CD14-positive monocyte (primary cell): Measurements from ENCODE around the gene CDK4. TPM values are rescaled to one million over a fixed set of nuclear protein-coding genes. Genes with fewer than 3 reads are reported as not detected.

Source experiments
- DNase-seq, 3 donors: peaks; one replicate each; pipeline ENCODE4 v3.0.0-alpha.2; 2011 to 2022
- H2AFZ ChIP-seq: 2 replicates; pipeline ENCODE4 v1.6.0; 2012; ENCODE audit warnings: mild to moderate bottlenecking, low read depth, low read length, inconsistent platforms; ENCODE audit not compliant: insufficient read depth, poor library complexity, severe bottlenecking
- H3K27ac ChIP-seq, 2 donors: 1 replicate in 1 of 2; 2 replicates in 1 of 2; pipeline ENCODE4 v1.5.1; 2012 to 2013; ENCODE audit warnings: low read length in 2 of 2, control low read depth in 1 of 2, inconsistent platforms in 1 of 2, low read depth in 1 of 2, mild to moderate bottlenecking in 1 of 2
- H3K27me3 ChIP-seq, 2 donors: one replicate each; pipeline versions ENCODE4 v1.6.0 to v1.6.1; 2011 to 2013; ENCODE audit warnings: low read length in 2 of 2; ENCODE audit not compliant: control insufficient read depth in 2 of 2, insufficient read depth in 2 of 2
- H3K36me3 ChIP-seq, 2 donors: replicated peaks in 1 of 2; 1 replicate in 1 of 2; 2 replicates in 1 of 2; pipeline versions ENCODE4 v1.5.1 to v1.6.1; 2012 to 2013; ENCODE audit warnings: low read length in 2 of 2, control low read depth in 1 of 2, inconsistent platforms in 1 of 2, mild to moderate bottlenecking in 1 of 2; ENCODE audit not compliant: insufficient read depth in 2 of 2, control insufficient read depth in 1 of 2
- H3K4me1 ChIP-seq, 2 donors: 1 replicate in 1 of 2; 2 replicates in 1 of 2; pipeline versions ENCODE4 v1.5.1 to v1.6.1; 2012 to 2013; ENCODE audit warnings: low read length in 2 of 2, control low read depth in 1 of 2, inconsistent platforms in 1 of 2, mild to moderate bottlenecking in 1 of 2, moderate library complexity in 1 of 2; ENCODE audit not compliant: insufficient read depth in 2 of 2, control insufficient read depth in 1 of 2
- H3K4me2 ChIP-seq: replicated peaks from 2 replicates; pipeline ENCODE3; 2012; ENCODE audit warnings: low read length, moderate library complexity, mild to moderate bottlenecking; ENCODE audit not compliant: poor library complexity, severe bottlenecking; ENCODE audit errors: extremely low read depth
- H3K4me3 ChIP-seq, 3 experiments: fragments of 200-600 bp in 1 of 3; sonication (generic) in 1 of 3; replicated peaks in 1 of 3; 1 replicate in 2 of 3; 2 replicates in 1 of 3; pipeline ENCODE4 v1.5.1; 2011 to 2013; ENCODE audit warnings: low read length in 3 of 3, mild to moderate bottlenecking in 3 of 3, control low read depth in 2 of 3, low read depth in 2 of 3, inconsistent platforms in 1 of 3, moderate library complexity in 1 of 3
- H3K79me2 ChIP-seq: 2 replicates; pipeline ENCODE4 v1.6.0; 2012; ENCODE audit warnings: mild to moderate bottlenecking, control low read depth, inconsistent platforms, low read length, moderate library complexity; ENCODE audit not compliant: insufficient read depth
- H3K9ac ChIP-seq: 2 replicates; pipeline ENCODE4 v1.6.0; 2017; ENCODE audit warnings: low read length, mild to moderate bottlenecking; ENCODE audit not compliant: insufficient read depth, poor library complexity, severe bottlenecking
- H3K9me3 ChIP-seq, 2 donors: replicated peaks in 1 of 2; 1 replicate in 1 of 2; 2 replicates in 1 of 2; pipeline versions ENCODE4 v1.5.1 to v1.6.1; 2012 to 2013; ENCODE audit warnings: low read length in 2 of 2, control low read depth in 1 of 2; ENCODE audit not compliant: control insufficient read depth in 1 of 2, insufficient read depth in 1 of 2
- H4K20me1 ChIP-seq: 2 replicates; pipeline ENCODE4 v1.6.0; 2012; ENCODE audit warnings: mild to moderate bottlenecking, low read length, control low read depth, moderate library complexity; ENCODE audit not compliant: insufficient read depth
- H3K27ac Mint-ChIP-seq, 7 donors: one replicate each; pipeline ENCODE4 v1.8.0; 2020; ENCODE audit warnings: mild to moderate bottlenecking in 7 of 7, mixed read lengths in 7 of 7, moderate library complexity in 6 of 7, inconsistent platforms in 2 of 7
- H3K27me3 Mint-ChIP-seq, 3 donors: one replicate each; pipeline ENCODE4 v1.8.0; 2021 to 2022; ENCODE audit warnings: low read depth in 3 of 3, mild to moderate bottlenecking in 3 of 3, mixed read lengths in 3 of 3, moderate library complexity in 3 of 3, inconsistent platforms in 1 of 3
- H3K36me3 Mint-ChIP-seq, 2 donors: one replicate each; pipeline ENCODE4 v1.8.0; 2020; ENCODE audit warnings: mixed read lengths in 2 of 2, inconsistent platforms in 1 of 2, mild to moderate bottlenecking in 1 of 2
- H3K4me1 Mint-ChIP-seq: one replicate; pipeline ENCODE4 v1.8.0; 2020; ENCODE audit warnings: mild to moderate bottlenecking, mixed read lengths
- H3K4me3 Mint-ChIP-seq, 2 donors: one replicate each; pipeline ENCODE4 v1.8.0; 2020; ENCODE audit warnings: mild to moderate bottlenecking in 2 of 2, mixed read lengths in 2 of 2, moderate library complexity in 1 of 2
- H3K9me3 Mint-ChIP-seq, 7 donors: one replicate each; pipeline ENCODE4 v1.8.0; 2020 to 2022; ENCODE audit warnings: mixed read lengths in 7 of 7, mild to moderate bottlenecking in 6 of 7, moderate library complexity in 6 of 7, inconsistent platforms in 2 of 7
- WGBS: methylation state at CpG from one replicate; pipeline ENCODE4 v1.1.5; 2013; ENCODE audit warnings: missing lambda C conversion rate; ENCODE audit not compliant: insufficient coverage; 5-methylcytosine and 5-hydroxymethylcytosine counted together
- intact Hi-C, 2 donors: fragments of 100-400 bp; cut with micrococcal nuclease; formaldehyde crosslinking; loops; one replicate each; pipeline versions ENCODE4 v1.15.0 to v1.15.1; 2023
- polyA plus RNA-seq, 3 donors: library from polyadenylated mRNA; depleted of rRNA in 1 of 3; unstranded in 2 of 3; stranded (reverse) in 1 of 3; fragments of 300-500 nt in 2 of 3; fragments of >200 nt in 1 of 3; fragmentation: Illumina TruSeq in 2 of 3; gene quantifications; 1 replicate in 2 of 3; 2 replicates in 1 of 3; pipeline ENCODE4 v1.2.3, GENCODE V29; 2012 to 2021
- TF ChIP-seq, protein P1 (sequence below): fragments of 200-600 bp; IDR thresholded peaks from one replicate; pipeline ENCODE4 v1.8.0; 2022; ENCODE audit warnings: antibody characterized with exemption, mild to moderate bottlenecking

Gene CDK4
- polyA plus RNA-seq, 3 donors: 26.2 to 38.4 (median 27.4) TPM

- no peak overlapping the region for H3K9ac ChIP-seq
- peaks cover 17% of the 10 kb centered on the region for H3K79me2 ChIP-seq
- peaks cover 0 to 3% (median 0%) of the 10 kb centered on the region in 3 donors for H3K27me3 Mint-ChIP-seq
- H3K4me3 Mint-ChIP-seq: no peak overlapping the region
- TF ChIP-seq, protein P1, sequence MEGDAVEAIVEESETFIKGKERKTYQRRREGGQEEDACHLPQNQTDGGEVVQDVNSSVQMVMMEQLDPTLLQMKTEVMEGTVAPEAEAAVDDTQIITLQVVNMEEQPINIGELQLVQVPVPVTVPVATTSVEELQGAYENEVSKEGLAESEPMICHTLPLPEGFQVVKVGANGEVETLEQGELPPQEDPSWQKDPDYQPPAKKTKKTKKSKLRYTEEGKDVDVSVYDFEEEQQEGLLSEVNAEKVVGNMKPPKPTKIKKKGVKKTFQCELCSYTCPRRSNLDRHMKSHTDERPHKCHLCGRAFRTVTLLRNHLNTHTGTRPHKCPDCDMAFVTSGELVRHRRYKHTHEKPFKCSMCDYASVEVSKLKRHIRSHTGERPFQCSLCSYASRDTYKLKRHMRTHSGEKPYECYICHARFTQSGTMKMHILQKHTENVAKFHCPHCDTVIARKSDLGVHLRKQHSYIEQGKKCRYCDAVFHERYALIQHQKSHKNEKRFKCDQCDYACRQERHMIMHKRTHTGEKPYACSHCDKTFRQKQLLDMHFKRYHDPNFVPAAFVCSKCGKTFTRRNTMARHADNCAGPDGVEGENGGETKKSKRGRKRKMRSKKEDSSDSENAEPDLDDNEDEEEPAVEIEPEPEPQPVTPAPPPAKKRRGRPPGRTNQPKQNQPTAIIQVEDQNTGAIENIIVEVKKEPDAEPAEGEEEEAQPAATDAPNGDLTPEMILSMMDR: no peak
- intact Hi-C loops: loop anchor here in 1 of 2 donors (5.0 kb wide), 1 partner anchor 63 kb away; the partner anchor contains the start of gene CTDSP2
- no peaks in the 10 kb centered on the region for H4K20me1 ChIP-seq
- no peaks in the 10 kb centered on the region for H3K9me3 ChIP-seq
- H3K4me1 ChIP-seq: peaks cover 37 to 39% of the 10 kb centered on the region in 2 donors
- no peak for DNase-seq
- H3K4me3 ChIP-seq: no peak overlapping the region
- WGBS: 100% methylated on average over 3 of the region's 11 CpGs
- H3K27ac Mint-ChIP-seq: peak overlapping the region in 2 of 7 donors; percentile 10 to 71
- H3K36me3 ChIP-seq: peaks cover 31 to 39% of the 10 kb centered on the region in 2 donors
- peaks cover 0 to 2% (median 0%) of the 10 kb centered on the region in 7 donors for H3K9me3 Mint-ChIP-seq
- H3K4me1 Mint-ChIP-seq: peaks cover 41% of the 10 kb centered on the region
- H2AFZ ChIP-seq: no peak overlapping the region
- peaks cover 31 to 33% of the 10 kb centered on the region in 2 donors for H3K36me3 Mint-ChIP-seq
- no peak overlapping the region for H3K27ac ChIP-seq
- no peak overlapping the region for H3K4me2 ChIP-seq
- H3K27me3 ChIP-seq: no peaks in the 10 kb centered on the region
These were observed 31.8 kb upstream of the CDK4 start for GRCh38 chr12:57783861-57784260.

DNA sequence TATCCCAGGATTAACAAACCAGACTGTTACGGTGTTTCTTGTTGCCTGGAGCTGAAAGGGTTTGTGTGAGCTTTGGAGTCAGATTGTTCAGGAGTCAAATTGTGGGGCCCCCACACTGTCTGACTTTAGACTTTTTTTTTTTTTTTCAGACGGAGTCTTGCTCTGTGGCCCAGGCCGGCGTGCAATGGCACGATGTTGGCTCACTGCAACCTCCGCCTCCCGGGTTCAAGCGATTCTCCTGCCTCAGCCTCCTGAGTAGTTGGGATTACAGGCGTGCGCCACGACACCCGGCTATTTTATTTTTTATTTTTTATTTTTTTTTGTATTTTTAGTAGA is 31.3 kb upstream of the CDK4 start:
- Histone ChIP-seq H2AFZ (peak overlapping the region; percentile 87), H3K4me1 (peaks cover 37 to 39% of the 10 kb centered on the region in 2 donors), H3K9ac (peak overlapping the region; percentile 77), H4K20me1 (no peaks in the 10 kb centered on the region), H3K27me3 (no peaks in the 10 kb centered on the region), H3K9me3 (no peaks in the 10 kb centered on the region), H3K79me2 (peaks cover 17% of the 10 kb centered on the region), H3K27ac (peak overlapping the region in 1 of 2 donors; percentile 81), H3K36me3 (peaks cover 27 to 34% of the 10 kb centered on the region in 2 donors), H3K4me2 (peak overlapping the region; percentile 83), H3K4me3 (peak overlapping the region; percentile 63 to 87 (median 82))
- peaks cover 0 to 2% (median 0%) of the 10 kb centered on the region in 7 donors for H3K9me3 Mint-ChIP-seq
- H3K4me1 Mint-ChIP-seq: peaks cover 41% of the 10 kb centered on the region
- peaks cover 27 to 29% of the 10 kb centered on the region in 2 donors for H3K36me3 Mint-ChIP-seq
- peak overlapping the region; percentile 99 to 100 for H3K4me3 Mint-ChIP-seq
- TF ChIP-seq, protein P1: no peak
- peak overlapping the region in 4 of 7 donors; percentile 69 to 98 (median 83) for H3K27ac Mint-ChIP-seq
- 96% methylated on average over 8 of the region's 12 CpGs for WGBS
- intact Hi-C loops: loop anchor here in 1 of 2 donors (5.0 kb wide), 1 partner anchor 64 kb away; the partner anchor contains the start of gene CTDSP2
- H3K27me3 Mint-ChIP-seq: peaks cover 0 to 3% (median 0%) of the 10 kb centered on the region in 3 donors
- no peak for DNase-seq
